Measurements from ENCODE around the gene CCDC117.

- TF ChIP-seq, protein P1, sequence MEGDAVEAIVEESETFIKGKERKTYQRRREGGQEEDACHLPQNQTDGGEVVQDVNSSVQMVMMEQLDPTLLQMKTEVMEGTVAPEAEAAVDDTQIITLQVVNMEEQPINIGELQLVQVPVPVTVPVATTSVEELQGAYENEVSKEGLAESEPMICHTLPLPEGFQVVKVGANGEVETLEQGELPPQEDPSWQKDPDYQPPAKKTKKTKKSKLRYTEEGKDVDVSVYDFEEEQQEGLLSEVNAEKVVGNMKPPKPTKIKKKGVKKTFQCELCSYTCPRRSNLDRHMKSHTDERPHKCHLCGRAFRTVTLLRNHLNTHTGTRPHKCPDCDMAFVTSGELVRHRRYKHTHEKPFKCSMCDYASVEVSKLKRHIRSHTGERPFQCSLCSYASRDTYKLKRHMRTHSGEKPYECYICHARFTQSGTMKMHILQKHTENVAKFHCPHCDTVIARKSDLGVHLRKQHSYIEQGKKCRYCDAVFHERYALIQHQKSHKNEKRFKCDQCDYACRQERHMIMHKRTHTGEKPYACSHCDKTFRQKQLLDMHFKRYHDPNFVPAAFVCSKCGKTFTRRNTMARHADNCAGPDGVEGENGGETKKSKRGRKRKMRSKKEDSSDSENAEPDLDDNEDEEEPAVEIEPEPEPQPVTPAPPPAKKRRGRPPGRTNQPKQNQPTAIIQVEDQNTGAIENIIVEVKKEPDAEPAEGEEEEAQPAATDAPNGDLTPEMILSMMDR (IDR thresholded peaks at IDR 0.05; ENCODE audit: low read depth, low read length, missing input control): no peak
- TF ChIP-seq YY1 (IDR thresholded peaks at IDR 0.05) (no peak), SP1 (IDR thresholded peaks at IDR 0.05) (no peak), RAD21 (IDR thresholded peaks at IDR 0.05) (no peak), MAX (IDR thresholded peaks at IDR 0.05) (no peak), TAF1 (conservative IDR thresholded peaks at IDR 0.05) (no peak), GABPA (IDR thresholded peaks at IDR 0.05 in 1 of 2, conservative IDR thresholded peaks at IDR 0.05 in 1 of 2) (no peak), NR2F2 (IDR thresholded peaks at IDR 0.05) (no peak), FOXA1 (IDR thresholded peaks at IDR 0.05) (no peak), JUND (IDR thresholded peaks at IDR 0.05) (no peak), RXRA (IDR thresholded peaks at IDR 0.05) (no peak)
- TF ChIP-seq, protein P2, sequence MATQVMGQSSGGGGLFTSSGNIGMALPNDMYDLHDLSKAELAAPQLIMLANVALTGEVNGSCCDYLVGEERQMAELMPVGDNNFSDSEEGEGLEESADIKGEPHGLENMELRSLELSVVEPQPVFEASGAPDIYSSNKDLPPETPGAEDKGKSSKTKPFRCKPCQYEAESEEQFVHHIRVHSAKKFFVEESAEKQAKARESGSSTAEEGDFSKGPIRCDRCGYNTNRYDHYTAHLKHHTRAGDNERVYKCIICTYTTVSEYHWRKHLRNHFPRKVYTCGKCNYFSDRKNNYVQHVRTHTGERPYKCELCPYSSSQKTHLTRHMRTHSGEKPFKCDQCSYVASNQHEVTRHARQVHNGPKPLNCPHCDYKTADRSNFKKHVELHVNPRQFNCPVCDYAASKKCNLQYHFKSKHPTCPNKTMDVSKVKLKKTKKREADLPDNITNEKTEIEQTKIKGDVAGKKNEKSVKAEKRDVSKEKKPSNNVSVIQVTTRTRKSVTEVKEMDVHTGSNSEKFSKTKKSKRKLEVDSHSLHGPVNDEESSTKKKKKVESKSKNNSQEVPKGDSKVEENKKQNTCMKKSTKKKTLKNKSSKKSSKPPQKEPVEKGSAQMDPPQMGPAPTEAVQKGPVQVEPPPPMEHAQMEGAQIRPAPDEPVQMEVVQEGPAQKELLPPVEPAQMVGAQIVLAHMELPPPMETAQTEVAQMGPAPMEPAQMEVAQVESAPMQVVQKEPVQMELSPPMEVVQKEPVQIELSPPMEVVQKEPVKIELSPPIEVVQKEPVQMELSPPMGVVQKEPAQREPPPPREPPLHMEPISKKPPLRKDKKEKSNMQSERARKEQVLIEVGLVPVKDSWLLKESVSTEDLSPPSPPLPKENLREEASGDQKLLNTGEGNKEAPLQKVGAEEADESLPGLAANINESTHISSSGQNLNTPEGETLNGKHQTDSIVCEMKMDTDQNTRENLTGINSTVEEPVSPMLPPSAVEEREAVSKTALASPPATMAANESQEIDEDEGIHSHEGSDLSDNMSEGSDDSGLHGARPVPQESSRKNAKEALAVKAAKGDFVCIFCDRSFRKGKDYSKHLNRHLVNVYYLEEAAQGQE (IDR thresholded peaks at IDR 0.05): no peak
- TF ChIP-seq, protein P3, sequence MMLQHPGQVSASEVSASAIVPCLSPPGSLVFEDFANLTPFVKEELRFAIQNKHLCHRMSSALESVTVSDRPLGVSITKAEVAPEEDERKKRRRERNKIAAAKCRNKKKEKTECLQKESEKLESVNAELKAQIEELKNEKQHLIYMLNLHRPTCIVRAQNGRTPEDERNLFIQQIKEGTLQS (IDR thresholded peaks at IDR 0.05): no peak
Measured at GRCh38 chr22:28788601-28789000, 16.1 kb downstream of the CCDC117 start.

Measured in liver (tissue), 3 donors.